IMR-90 (cell line): ENCODE results near the gene HRAS. TPM values are rescaled to one million over a fixed set of nuclear protein-coding genes. Genes with fewer than 3 reads are reported as not detected.
A peak's percentile ranks its signal among the peaks of the same experiment; 100 is the strongest.

Experiments used
- ATAC-seq: fragments of 200-7000 bp; cut with Tn5 transposase; 2 replicates; pipeline ENCODE4 v1.9.1; 2020; ENCODE audit warnings: low read depth, mild to moderate bottlenecking, moderate library complexity
- BruUV-seq: library from RNA; stranded (reverse); fragments of 400-500 nt; replicated peaks from 2 replicates; lab custom pipeline; 2021; lab: Mats Ljungman, UMichigan
- CTCF ChIA-PET: fragments of 300-600 bp; formaldehyde crosslinking; extraction: SDS; loops from one replicate; lab custom pipeline; 2021; ENCODE audit warnings: antibody characterized with exemption; lab: Yijun Ruan, JAX
- POLR2A ChIA-PET: fragments of 300-600 bp; sonication (Branson Sonifier 250); formaldehyde crosslinking; loops from one replicate; lab custom pipeline; 2022; ENCODE audit warnings: antibody characterized with exemption; ENCODE audit not compliant: unreplicated experiment; lab: Charles Lee
- DNase-seq: peaks from one replicate; pipeline ENCODE4 v3.0.0; 2013
- H2AFZ ChIP-seq: replicated peaks from 2 replicates; pipeline ENCODE3; 2013; ENCODE audit warnings: low read length, mild to moderate bottlenecking; ENCODE audit not compliant: poor library complexity
- H2AK5ac ChIP-seq: 2 replicates; pipeline ENCODE4 v1.6.1; 2013; ENCODE audit warnings: low read depth, low read length, inconsistent platforms
- H2AK9ac ChIP-seq: replicated peaks from 2 replicates; pipeline ENCODE3; 2013; ENCODE audit warnings: mild to moderate bottlenecking, low read depth, low read length, moderate library complexity; ENCODE audit not compliant: poor library complexity
- H2BK120ac ChIP-seq: 2 replicates; pipeline ENCODE4 v1.6.1; 2013; ENCODE audit warnings: low read depth, low read length, inconsistent platforms
- H2BK15ac ChIP-seq: 3 replicates; pipeline ENCODE4 v1.6.1; 2013; ENCODE audit warnings: low read depth, low read length, inconsistent platforms
- H2BK20ac ChIP-seq: 2 replicates; pipeline ENCODE4 v1.6.1; 2013; ENCODE audit warnings: low read depth, mild to moderate bottlenecking, inconsistent platforms, low read length, moderate library complexity
- H2BK5ac ChIP-seq: 2 replicates; pipeline ENCODE4 v1.6.1; 2013; ENCODE audit warnings: mild to moderate bottlenecking, low read depth, low read length, inconsistent platforms; ENCODE audit not compliant: poor library complexity, severe bottlenecking
- H3K14ac ChIP-seq: replicated peaks from 2 replicates; pipeline ENCODE4 v1.6.1; 2013; ENCODE audit warnings: low read depth, low read length, inconsistent platforms
- H3K18ac ChIP-seq: 2 replicates; pipeline ENCODE4 v1.6.1; 2013; ENCODE audit warnings: low read depth, low read length, control low read depth
- H3K23ac ChIP-seq: 2 replicates; pipeline ENCODE4 v1.6.1; 2013; ENCODE audit warnings: low read depth, low read length, inconsistent platforms
- H3K27ac ChIP-seq: 2 replicates; pipeline ENCODE4 v1.5.1; 2013; ENCODE audit warnings: mild to moderate bottlenecking, control low read depth, low read length; ENCODE audit not compliant: insufficient read depth
- H3K27me3 ChIP-seq: 2 replicates; pipeline ENCODE4 v1.6.1; 2013; ENCODE audit warnings: low read length; ENCODE audit not compliant: control insufficient read depth, insufficient read depth
- H3K36me3 ChIP-seq: 2 replicates; pipeline ENCODE4 v1.6.1; 2013; ENCODE audit warnings: low read length, mixed read lengths; ENCODE audit not compliant: control insufficient read depth, insufficient read depth
- H3K4ac ChIP-seq: 2 replicates; pipeline ENCODE4 v1.6.1; 2013; ENCODE audit warnings: low read depth, low read length, inconsistent platforms
- H3K4me1 ChIP-seq: 2 replicates; pipeline ENCODE4 v1.6.1; 2013; ENCODE audit warnings: low read length, mixed read lengths; ENCODE audit not compliant: control insufficient read depth, insufficient read depth
- H3K4me2 ChIP-seq: 2 replicates; pipeline ENCODE4 v1.6.1; 2013; ENCODE audit warnings: low read depth, mild to moderate bottlenecking, control low read depth, low read length, moderate library complexity
- H3K4me3 ChIP-seq: 2 replicates; pipeline ENCODE4 v1.5.1; 2013; ENCODE audit warnings: low read depth, mild to moderate bottlenecking, control low read depth, low read length, moderate library complexity; ENCODE audit not compliant: insufficient read depth
- H3K56ac ChIP-seq: 2 replicates; pipeline ENCODE4 v1.6.1; 2013; ENCODE audit warnings: low read length, inconsistent platforms; ENCODE audit not compliant: insufficient read depth; ENCODE audit errors: extremely low read depth
- H3K79me1 ChIP-seq, 2 experiments: 2 replicates each; pipeline ENCODE4 v1.6.1; 2013; ENCODE audit warnings: low read length in 2 of 2, inconsistent platforms in 1 of 2, low read depth in 1 of 2
- H3K9ac ChIP-seq: 2 replicates; pipeline ENCODE4 v1.6.1; 2013; ENCODE audit warnings: low read depth, low read length, control low read depth
- H3K9me1 ChIP-seq: 2 replicates; pipeline ENCODE4 v1.6.1; 2013; ENCODE audit warnings: low read length, inconsistent platforms; ENCODE audit not compliant: insufficient read depth
- H3K9me3 ChIP-seq: 2 replicates; pipeline ENCODE4 v1.6.1; 2013; ENCODE audit warnings: low read length; ENCODE audit not compliant: control insufficient read depth, insufficient read depth
- H4K20me1 ChIP-seq: 2 replicates; pipeline ENCODE4 v1.6.1; 2013; ENCODE audit warnings: low read length, inconsistent platforms; ENCODE audit not compliant: insufficient read depth
- H4K5ac ChIP-seq: 2 replicates; pipeline ENCODE4 v1.6.1; 2013; ENCODE audit warnings: mild to moderate bottlenecking, low read depth, low read length, control low read depth
- H4K8ac ChIP-seq, 2 experiments: 2 replicates each; pipeline ENCODE4 v1.6.1; 2013; ENCODE audit warnings: low read depth in 2 of 2, low read length in 2 of 2, control low read depth in 1 of 2, inconsistent platforms in 1 of 2
- H4K91ac ChIP-seq: 2 replicates; pipeline ENCODE4 v1.6.1; 2013; ENCODE audit warnings: low read depth, low read length, inconsistent platforms; ENCODE audit not compliant: insufficient read depth
- CHD1 ChIP-seq: IDR thresholded peaks from 2 replicates; pipeline ENCODE4 v1.6.1; 2012; ENCODE audit warnings: low read depth, low read length, improper control_type of control experiment
- FOS ChIP-seq: fragments of 150-350 bp; IDR thresholded peaks from 2 replicates; pipeline ENCODE4 v1.6.1; 2016; ENCODE audit warnings: low read depth, low read length
- MAFK ChIP-seq: IDR thresholded peaks from 2 replicates; pipeline ENCODE4 v1.6.1; 2012; ENCODE audit warnings: low read depth, low read length, improper control_type of control experiment
- MAZ ChIP-seq: IDR thresholded peaks from 2 replicates; pipeline ENCODE4 v1.6.1; 2012; ENCODE audit warnings: low read depth, mild to moderate bottlenecking, low read length, improper control_type of control experiment, moderate library complexity, borderline replicate concordance
- MXI1 ChIP-seq: IDR thresholded peaks from 2 replicates; pipeline ENCODE4 v1.6.1; 2012; ENCODE audit warnings: low read depth, mild to moderate bottlenecking, low read length, moderate library complexity, borderline replicate concordance
- RAD21 ChIP-seq: IDR thresholded peaks from 2 replicates; pipeline ENCODE4 v1.6.1; 2012; ENCODE audit warnings: low read length, improper control_type of control experiment
- RFX5 ChIP-seq: IDR thresholded peaks from 2 replicates; pipeline ENCODE4 v1.8.0; 2012; ENCODE audit warnings: low read depth, mild to moderate bottlenecking, low read length, moderate library complexity
- WGBS, 2 experiments: methylation state at CpG; one replicate each; pipeline versions ENCODE4 v1.1.5 to v1.1.7; 2013; ENCODE audit warnings: missing lambda C conversion rate in 2 of 2; ENCODE audit not compliant: insufficient read length in 1 of 2; ENCODE audit errors: extremely low coverage in 2 of 2; 5-methylcytosine and 5-hydroxymethylcytosine counted together
- dilution Hi-C: fragments of 300-500 bp; cut with HindIII; formaldehyde crosslinking; loops from one replicate; pipeline ENCODE4 v1.14.3; 2018; ENCODE audit warnings: low sequenced_read_pairs; ENCODE audit not compliant: unreplicated experiment
- in situ Hi-C: fragments of 300-500 bp; cut with MboI; formaldehyde crosslinking; loops from 3 replicates; pipeline ENCODE4 v1.14.3; 2019; ENCODE audit warnings: low sequenced_read_pairs, inconsistent platforms, mixed read lengths
- intact Hi-C: fragments of 100-400 bp; cut with micrococcal nuclease; formaldehyde crosslinking; loops from 2 replicates; pipeline ENCODE4 v1.10.0; 2022
- polyA plus RNA-seq, 3 experiments: library from polyadenylated mRNA; depleted of rRNA; stranded (reverse); fragments of >200 nt; gene quantifications; 2 replicates each; pipeline ENCODE4 v1.2.3, GENCODE V29; 2012; ENCODE audit warnings: low replicate concordance in 1 of 3
- total RNA-seq: library from RNA; depleted of rRNA; stranded (reverse); fragments of >200 nt; gene quantifications from 2 replicates; pipeline ENCODE4 v1.2.3, GENCODE V29; 2012
- TF ChIP-seq, protein P1 (sequence below): fragments of 150-350 bp; IDR thresholded peaks from 2 replicates; pipeline ENCODE4 v1.6.1; 2017; ENCODE audit warnings: mild to moderate bottlenecking, antibody characterized with exemption, low read length, low read depth

The HRAS gene
- total and polyA plus RNA-seq, 2 of the 4 experiments (the other 2 are of a cell fraction): 108 to 123 TPM

DNA sequence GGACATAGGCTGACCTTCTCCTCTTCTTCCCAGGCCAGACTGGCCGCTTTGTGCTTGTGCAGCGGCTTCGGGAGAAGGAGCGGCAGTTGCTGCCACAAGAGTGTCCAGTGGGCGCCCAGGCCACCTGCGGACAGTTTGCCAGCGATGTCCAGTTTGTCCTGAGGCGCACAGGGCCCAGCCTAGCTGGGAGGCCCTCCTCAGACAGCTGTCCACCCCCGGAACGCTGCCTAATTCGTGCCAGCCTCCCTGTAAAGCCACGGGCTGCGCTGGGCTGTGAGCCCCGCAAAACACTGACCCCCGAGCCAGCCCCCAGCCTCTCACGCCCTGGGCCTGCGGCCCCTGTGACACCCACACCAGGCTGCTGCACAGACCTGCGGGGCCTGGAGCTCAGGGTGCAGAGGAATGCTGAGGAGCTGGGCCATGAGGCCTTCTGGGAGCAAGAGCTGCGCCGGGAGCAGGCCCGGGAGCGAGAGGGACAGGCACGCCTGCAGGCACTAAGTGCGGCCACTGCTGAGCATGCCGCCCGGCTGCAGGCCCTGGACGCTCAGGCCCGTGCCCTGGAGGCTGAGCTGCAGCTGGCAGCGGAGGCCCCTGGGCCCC, 26.8 kb upstream of the HRAS start:
- ChIA-PET POLR2A (interaction anchor here (0.5 kb wide), 1 partner anchor 163 kb away, joined by 3 read pairs; no protein-coding TSS in a partner anchor), CTCF (no interaction called here)
- dilution Hi-C loops (no loop called here), in situ Hi-C loops (no loop called here), intact Hi-C loops (no loop called here)
- Histone ChIP-seq H2BK120ac (no peak overlapping the region), H3K4ac (no peak overlapping the region), H3K79me1 (peaks cover 25 to 32% of the 10 kb centered on the region in 2 experiments; a peak in 3 of 4 replicates), H3K9me3 (no peaks in the 10 kb centered on the region), H2BK15ac (no peak overlapping the region), H2BK5ac (no peak overlapping the region), H3K4me2 (no peak overlapping the region; the same call in 1 of the 2 replicates), H2BK20ac (no peak overlapping the region), H3K27me3 (peaks cover 19% of the 10 kb centered on the region), H3K56ac (no peak overlapping the region), H4K8ac (no peak overlapping the region), H3K14ac (no peak overlapping the region), H2AK9ac (peak overlapping the region; percentile 85), H2AK5ac (0 out of 2 replicates have a peak overlapping the region, but pooled peaks have one; percentile 88), H2AFZ (no peak overlapping the region), H3K9me1 (peaks cover 5% of the 10 kb centered on the region; the same call in 1 of the 2 replicates), H3K4me1 (peaks cover 17% of the 10 kb centered on the region), H4K20me1 (peaks cover 22% of the 10 kb centered on the region), H4K5ac (no peak overlapping the region), H3K27ac (no peak overlapping the region), H3K18ac (no peak overlapping the region), H3K23ac (no peak overlapping the region), H3K36me3 (peaks cover 11% of the 10 kb centered on the region), H3K9ac (no peak overlapping the region), H3K4me3 (peak overlapping the region; percentile 97; the same call in 1 of the 2 replicates), H4K91ac (no peak overlapping the region)
- no peak for ATAC-seq
- 93% methylated on average over 13 of the region's 29 CpGs; no CpG with 5 or more reads in 1 of the 2 experiments for WGBS, 2 experiments
- BruUV-seq: no TSS peak
- no peak for DNase-seq
- no peak for TF ChIP-seq RAD21
- no peak for TF ChIP-seq MXI1
- no peak for TF ChIP-seq MAFK
- TF ChIP-seq CHD1: no peak
- TF ChIP-seq MAZ: no peak
- TF ChIP-seq RFX5: no peak
- no peak for TF ChIP-seq FOS
- TF ChIP-seq, protein P1, sequence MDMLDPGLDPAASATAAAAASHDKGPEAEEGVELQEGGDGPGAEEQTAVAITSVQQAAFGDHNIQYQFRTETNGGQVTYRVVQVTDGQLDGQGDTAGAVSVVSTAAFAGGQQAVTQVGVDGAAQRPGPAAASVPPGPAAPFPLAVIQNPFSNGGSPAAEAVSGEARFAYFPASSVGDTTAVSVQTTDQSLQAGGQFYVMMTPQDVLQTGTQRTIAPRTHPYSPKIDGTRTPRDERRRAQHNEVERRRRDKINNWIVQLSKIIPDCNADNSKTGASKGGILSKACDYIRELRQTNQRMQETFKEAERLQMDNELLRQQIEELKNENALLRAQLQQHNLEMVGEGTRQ: no peak
